D721Med (cell line): ENCODE data around the gene RASSF10.
"Not testable (repeated sequence)": the region's sequence is repeated elsewhere in the genome, so short reads cannot be mapped to it uniquely, and the experiment has no call there.

ENCODE experiments used
- DNase-seq: peaks from one replicate; pipeline ENCODE4 v3.0.0; 2011; ENCODE audit warnings: low spot score; ENCODE audit not compliant: insufficient read length
- FAIRE-seq: peaks from 2 replicates; lab custom pipeline; 2011; peaks lifted over from hg19 to GRCh38; lab: Jason Lieb, UNC
- CTCF ChIP-seq: IDR thresholded peaks from 2 replicates; pipeline ENCODE4 v1.5.1; 2012; ENCODE audit warnings: mild to moderate bottlenecking, control low read depth; ENCODE audit not compliant: insufficient read depth; ENCODE audit errors: missing control alignments

The RASSF10 gene

GRCh38 chr11:13042873-13043342, 33.8 kb downstream of the RASSF10 start:
- DNase-seq (no peak), FAIRE-seq (no peak)
- TF ChIP-seq CTCF, result no peak

GRCh38 chr11:13043912-13044628, 35.0 kb downstream of the RASSF10 start:
- DNase-seq (no peak), FAIRE-seq (no peak)
- no peak for TF ChIP-seq CTCF

- not testable (repeated sequence) for DNase-seq, FAIRE-seq
Observed at GRCh38 chr11:13045089-13045488, 36.0 kb downstream of the RASSF10 start.

DNA sequence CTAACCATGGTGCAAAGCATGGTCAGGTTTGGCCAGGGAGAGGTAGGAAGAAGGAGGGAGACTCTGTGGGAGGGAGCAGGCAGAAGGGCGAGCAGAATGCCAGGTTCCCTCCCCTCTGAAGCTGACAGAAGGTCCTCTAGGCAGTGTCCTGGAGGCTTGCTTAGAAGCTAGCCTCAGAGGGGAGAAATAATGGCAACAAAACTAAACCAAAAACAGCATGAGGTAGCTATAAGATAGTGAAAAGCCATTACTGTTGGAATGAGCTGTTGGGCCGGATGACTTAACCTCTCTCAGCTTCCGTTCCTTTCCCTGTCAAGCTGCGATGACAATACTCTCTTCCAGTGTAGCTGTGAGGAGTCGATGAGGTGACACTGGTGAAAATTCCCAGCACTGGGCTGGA, 36.6 kb downstream of the RASSF10 start:
- FAIRE-seq, result no peak
- DNase-seq, result no peak
- no peak for TF ChIP-seq CTCF

GRCh38 chr11:13046637-13047570, 37.8 kb downstream of the RASSF10 start:
- no peak for FAIRE-seq
- no peak for DNase-seq
- TF ChIP-seq CTCF, result no peak

- TF ChIP-seq CTCF, result no peak
- FAIRE-seq (no peak), DNase-seq (no peak)
Observed at GRCh38 chr11:13047884-13048283, 38.8 kb downstream of the RASSF10 start.

GRCh38 chr11:13051257-13051656, 42.1 kb downstream of the RASSF10 start:
- no peak for FAIRE-seq
- TF ChIP-seq CTCF, result no peak
- DNase-seq, result no peak
